H9 (cell line): ENCODE measurements around the gene RNF5. TPM values are rescaled to one million over a fixed set of nuclear protein-coding genes. Genes with fewer than 3 reads are reported as not detected.

Source experiments
- DNase-seq: peaks from one replicate; pipeline ENCODE4 v3.0.0-alpha.2; 2017
- H2AFZ ChIP-seq: one replicate; pipeline ENCODE4 v1.6.1; 2013; ENCODE audit warnings: mild to moderate bottlenecking, low read length, control low read depth, moderate library complexity
- H2AK5ac ChIP-seq: 2 replicates; pipeline ENCODE4 v1.6.1; 2013; ENCODE audit warnings: low read length, control low read depth, mixed read lengths; ENCODE audit not compliant: insufficient read length
- H2BK120ac ChIP-seq: one replicate; pipeline ENCODE4 v1.6.1; 2013; ENCODE audit warnings: low read depth, mild to moderate bottlenecking, low read length, control low read depth, inconsistent platforms; ENCODE audit not compliant: poor library complexity, severe bottlenecking
- H2BK12ac ChIP-seq: 2 replicates; pipeline ENCODE4 v1.6.1; 2013; ENCODE audit warnings: low read length, control low read depth, mixed read lengths, low read depth; ENCODE audit not compliant: insufficient read length
- H2BK15ac ChIP-seq: 2 replicates; pipeline ENCODE4 v1.6.1; 2013; ENCODE audit warnings: low read depth, low read length, control low read depth
- H2BK20ac ChIP-seq: one replicate; pipeline ENCODE4 v1.6.1; 2013; ENCODE audit warnings: low read depth, mild to moderate bottlenecking, low read length, control low read depth, inconsistent platforms; ENCODE audit not compliant: poor library complexity, severe bottlenecking
- H2BK5ac ChIP-seq: 2 replicates; pipeline ENCODE4 v1.6.1; 2013; ENCODE audit warnings: low read length, control low read depth, mixed read lengths; ENCODE audit not compliant: insufficient read length
- H3K14ac ChIP-seq: 2 replicates; pipeline ENCODE4 v1.6.1; 2013; ENCODE audit warnings: low read length, control low read depth; ENCODE audit not compliant: insufficient read depth
- H3K18ac ChIP-seq: 2 replicates; pipeline ENCODE4 v1.6.1; 2013; ENCODE audit warnings: low read depth, mild to moderate bottlenecking, mixed read lengths, low read length, control low read depth; ENCODE audit not compliant: insufficient read length
- H3K23ac ChIP-seq: 2 replicates; pipeline ENCODE4 v1.6.1; 2013; ENCODE audit warnings: low read length, control low read depth, mixed read lengths, low read depth; ENCODE audit not compliant: insufficient read length
- H3K23me2 ChIP-seq: 2 replicates; pipeline ENCODE4 v1.6.1; 2013; ENCODE audit warnings: low read depth, mild to moderate bottlenecking, mixed read lengths, low read length, control low read depth; ENCODE audit not compliant: insufficient read length, poor library complexity, severe bottlenecking
- H3K27ac ChIP-seq: 2 replicates; pipeline ENCODE4 v1.5.1; 2013; ENCODE audit warnings: low read length, control low read depth, mixed read lengths, low read depth; ENCODE audit not compliant: insufficient read length
- H3K27me3 ChIP-seq: 2 replicates; pipeline ENCODE4 v1.6.1; 2013; ENCODE audit warnings: low read length, control low read depth, inconsistent platforms; ENCODE audit not compliant: insufficient read depth
- H3K4ac ChIP-seq: 2 replicates; pipeline ENCODE4 v1.6.1; 2013; ENCODE audit warnings: low read depth, mild to moderate bottlenecking, control low read depth, inconsistent platforms, low read length, moderate library complexity
- H3K4me1 ChIP-seq: 2 replicates; pipeline ENCODE4 v1.6.1; 2013; ENCODE audit warnings: low read length, control low read depth, inconsistent platforms; ENCODE audit not compliant: insufficient read depth
- H3K4me2 ChIP-seq: 2 replicates; pipeline ENCODE4 v1.6.1; 2013; ENCODE audit warnings: low read length, control low read depth, mixed read lengths; ENCODE audit not compliant: insufficient read length, insufficient read depth
- H3K56ac ChIP-seq: 2 replicates; pipeline ENCODE4 v1.6.1; 2013; ENCODE audit warnings: low read depth, mild to moderate bottlenecking, mixed read lengths, low read length, control low read depth; ENCODE audit not compliant: insufficient read length
- H3K79me1 ChIP-seq: 2 replicates; pipeline ENCODE4 v1.6.1; 2013; ENCODE audit warnings: low read depth, mild to moderate bottlenecking, moderate library complexity, low read length, control low read depth, inconsistent platforms; ENCODE audit not compliant: insufficient read depth, poor library complexity, severe bottlenecking
- H3K79me2 ChIP-seq: 2 replicates; pipeline ENCODE4 v1.6.1; 2013; ENCODE audit warnings: low read length, control low read depth, inconsistent platforms; ENCODE audit not compliant: insufficient read depth
- H3K9ac ChIP-seq: 2 replicates; pipeline ENCODE4 v1.6.1; 2013; ENCODE audit warnings: low read length, control low read depth, mixed read lengths; ENCODE audit not compliant: insufficient read length; ENCODE audit errors: extremely low read depth
- H3K9me3 ChIP-seq: one replicate; pipeline ENCODE4 v1.6.1; 2013; ENCODE audit warnings: low read depth, low read length, inconsistent platforms; ENCODE audit not compliant: control insufficient read depth
- H3T11ph ChIP-seq: one replicate; pipeline ENCODE4 v1.6.1; 2013; ENCODE audit warnings: mild to moderate bottlenecking, low read length, control low read depth, inconsistent platforms
- H4K20me1 ChIP-seq: one replicate; pipeline ENCODE4 v1.6.1; 2013; ENCODE audit not compliant: control insufficient read depth, insufficient read length, insufficient read depth
- H4K5ac ChIP-seq: 2 replicates; pipeline ENCODE4 v1.6.1; 2013; ENCODE audit warnings: low read depth, mild to moderate bottlenecking, mixed read lengths, low read length, control low read depth; ENCODE audit not compliant: insufficient read length
- H4K8ac ChIP-seq: replicated peaks from 2 replicates; pipeline ENCODE4 v1.6.1; 2013; ENCODE audit warnings: low read length, control low read depth, mixed read lengths, low read depth; ENCODE audit not compliant: insufficient read length
- H4K91ac ChIP-seq: 2 replicates; pipeline ENCODE4 v1.6.1; 2013; ENCODE audit warnings: low read depth, mild to moderate bottlenecking, moderate library complexity, mixed read lengths, low read length, control low read depth; ENCODE audit not compliant: insufficient read length
- H3K27ac Mint-ChIP-seq, 3 experiments: 2 replicates in 2 of 3; 3 replicates in 1 of 3; pipeline ENCODE4 v1.8.0; 2020 to 2021; ENCODE audit warnings: mixed read lengths in 3 of 3, mild to moderate bottlenecking in 1 of 3, moderate library complexity in 1 of 3
- H3K27me3 Mint-ChIP-seq: 2 replicates; pipeline ENCODE4 v1.8.0; 2021; ENCODE audit warnings: low read depth, mild to moderate bottlenecking, moderate library complexity, mixed read lengths
- H3K36me3 Mint-ChIP-seq, 3 experiments: 2 replicates in 2 of 3; 3 replicates in 1 of 3; pipeline ENCODE4 v1.8.0; 2020 to 2021; ENCODE audit warnings: low read depth in 3 of 3, mixed read lengths in 3 of 3; ENCODE audit not compliant: insufficient read depth in 1 of 3
- H3K4me1 Mint-ChIP-seq, 2 experiments: 2 replicates each; pipeline ENCODE4 v1.8.0; 2020; ENCODE audit warnings: mixed read lengths in 2 of 2
- H3K4me3 Mint-ChIP-seq, 2 experiments: 2 replicates in 1 of 2; 3 replicates in 1 of 2; pipeline ENCODE4 v1.8.0; 2020 to 2021; ENCODE audit warnings: mild to moderate bottlenecking in 2 of 2, mixed read lengths in 2 of 2, moderate library complexity in 1 of 2
- H3K9me3 Mint-ChIP-seq, 2 experiments: 2 replicates in 1 of 2; 3 replicates in 1 of 2; pipeline ENCODE4 v1.8.0; 2020; ENCODE audit warnings: mild to moderate bottlenecking in 2 of 2, mixed read lengths in 2 of 2, moderate library complexity in 1 of 2
- CTCF ChIP-seq: fragments of 200-600 bp; sonication (generic); conservative IDR thresholded peaks from 3 replicates; pipeline ENCODE4 v1.8.0; 2021; ENCODE audit warnings: antibody characterized with exemption, mild to moderate bottlenecking
- WGBS: extraction: QIAGEN DNeasy Blood & Tissue Kit; methylation state at CpG from one replicate; pipeline ENCODE4 v1.1.7; 2013; ENCODE audit warnings: missing lambda C conversion rate, low lambda C conversion rate, mixed read lengths; ENCODE audit not compliant: insufficient read length; ENCODE audit errors: extremely low coverage; 5-methylcytosine and 5-hydroxymethylcytosine counted together
- total RNA-seq: library from RNA; stranded (reverse); gene quantifications from 2 replicates; pipeline ENCODE4 v1.2.1, GENCODE V29; 2021

The RNF5 gene
- total RNA-seq, 1 experiment from 2014 or later, result 116 TPM

DNA sequence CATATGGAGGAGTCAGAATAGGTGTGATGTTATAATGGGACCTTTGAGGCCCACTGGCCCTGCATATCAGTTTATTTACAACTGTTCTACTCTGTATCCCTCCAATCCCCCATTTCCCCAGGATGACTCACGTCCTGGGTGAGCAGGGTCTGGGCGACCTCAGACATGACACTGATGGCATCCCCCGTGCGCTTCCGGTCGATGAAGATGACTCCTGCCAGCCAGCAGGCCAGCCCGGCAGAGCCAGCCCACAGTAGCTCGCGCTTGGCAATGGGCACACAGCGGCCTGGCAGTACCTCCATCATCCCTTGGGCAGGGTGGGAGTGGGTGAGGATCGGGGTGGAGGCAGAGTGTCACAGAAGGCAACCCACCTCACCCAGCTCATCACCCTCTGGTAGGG lies 7.9 kb upstream of the RNF5 start:
- Histone ChIP-seq H4K91ac (no peak overlapping the region), H2BK120ac (no peak overlapping the region), H3K27me3 (no peaks in the 10 kb centered on the region), H2AFZ (no peak overlapping the region), H3K9ac (no peak overlapping the region), H3K4me2 (no peak overlapping the region), H3K56ac (no peak overlapping the region), H2BK12ac (no peak overlapping the region), H3T11ph (no peak overlapping the region), H3K4ac (no peak overlapping the region), H3K79me2 (peaks cover 15% of the 10 kb centered on the region; the same call in 1 of the 2 replicates), H2BK20ac (no peak overlapping the region), H3K79me1 (no peaks in the 10 kb centered on the region), H3K18ac (no peak overlapping the region), H2BK5ac (no peak overlapping the region), H3K4me1 (peaks cover 7% of the 10 kb centered on the region), H3K9me3 (no peaks in the 10 kb centered on the region), H4K20me1 (peaks cover 2% of the 10 kb centered on the region), H3K27ac (no peak overlapping the region), H3K23me2 (peaks cover 2% of the 10 kb centered on the region), H2BK15ac (no peak overlapping the region), H3K23ac (no peak overlapping the region), H3K14ac (no peak overlapping the region), H4K5ac (no peak overlapping the region), H2AK5ac (no peak overlapping the region), H4K8ac (no peak overlapping the region)
- WGBS, result no CpG with 5 or more reads among the region's 11 CpGs
- DNase-seq, result no peak
- no peak for TF ChIP-seq CTCF
- no peak overlapping the region for H3K27ac Mint-ChIP-seq
- H3K4me1 Mint-ChIP-seq, result peaks cover 27 to 31% of the 10 kb centered on the region in 2 experiments
- no peak overlapping the region for H3K4me3 Mint-ChIP-seq
- no peaks in the 10 kb centered on the region for H3K9me3 Mint-ChIP-seq
- H3K27me3 Mint-ChIP-seq, result no peaks in the 10 kb centered on the region; the same call in 1 of the 2 replicates
- peaks cover 38 to 64% (median 52%) of the 10 kb centered on the region in 3 experiments for H3K36me3 Mint-ChIP-seq
